ENCODE data around the gene NELFE.
A peak's percentile ranks its signal among the peaks of the same experiment; 100 is the strongest.
"Not testable (repeated sequence)": the region's sequence is repeated elsewhere in the genome, so short reads cannot be mapped to it uniquely, and the experiment has no call there.

NELFE gene

DNA sequence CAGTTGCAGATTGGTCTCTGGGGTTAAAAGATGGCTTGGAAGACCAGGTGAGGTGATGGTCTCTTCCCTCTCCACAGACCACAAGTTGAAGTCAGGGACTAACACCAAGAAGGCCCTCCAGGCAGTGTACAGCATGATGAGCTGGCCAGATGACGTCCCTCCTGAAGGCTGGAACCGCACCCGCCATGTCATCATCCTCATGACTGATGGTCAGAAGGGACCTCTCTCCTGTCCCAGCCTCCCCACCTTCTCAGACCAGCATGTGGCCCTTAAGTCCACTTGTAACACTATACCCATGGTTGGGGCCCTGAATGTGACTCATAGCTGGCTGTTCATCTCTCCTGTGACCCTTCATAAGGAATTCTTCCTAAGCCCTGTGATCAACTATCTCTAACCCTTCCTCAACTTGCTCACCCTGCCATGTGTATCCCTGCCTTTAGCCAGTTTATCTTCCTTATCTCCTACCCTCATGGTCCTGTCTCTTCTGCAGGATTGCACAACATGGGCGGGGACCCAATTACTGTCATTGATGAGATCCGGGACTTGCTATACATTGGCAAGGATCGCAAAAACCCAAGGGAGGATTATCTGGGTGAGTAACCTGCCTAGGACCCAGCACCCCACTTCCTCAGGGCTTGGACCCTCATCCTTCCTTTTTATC lies 9.9 kb downstream of the NELFE start:
- DNase-seq (ENCODE audit: low read depth) = peak; percentile 39

DNA sequence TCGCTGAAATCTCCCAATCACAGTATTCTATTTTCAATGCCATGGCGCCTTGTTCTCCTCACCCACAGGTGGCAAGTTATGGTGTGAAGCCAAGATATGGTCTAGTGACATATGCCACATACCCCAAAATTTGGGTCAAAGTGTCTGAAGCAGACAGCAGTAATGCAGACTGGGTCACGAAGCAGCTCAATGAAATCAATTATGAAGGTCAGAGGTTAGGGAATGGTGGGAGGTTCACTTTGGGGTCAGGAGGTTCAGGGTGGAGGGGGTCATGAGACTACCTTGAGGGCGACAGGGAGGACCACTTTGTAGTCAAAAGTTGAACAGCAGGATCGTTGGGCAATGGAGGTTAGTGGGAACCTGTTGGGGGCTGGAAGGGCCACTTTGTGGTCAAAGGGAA lies 10.5 kb downstream of the NELFE start:
- DNase-seq (ENCODE audit: low read depth) = no peak

DNA sequence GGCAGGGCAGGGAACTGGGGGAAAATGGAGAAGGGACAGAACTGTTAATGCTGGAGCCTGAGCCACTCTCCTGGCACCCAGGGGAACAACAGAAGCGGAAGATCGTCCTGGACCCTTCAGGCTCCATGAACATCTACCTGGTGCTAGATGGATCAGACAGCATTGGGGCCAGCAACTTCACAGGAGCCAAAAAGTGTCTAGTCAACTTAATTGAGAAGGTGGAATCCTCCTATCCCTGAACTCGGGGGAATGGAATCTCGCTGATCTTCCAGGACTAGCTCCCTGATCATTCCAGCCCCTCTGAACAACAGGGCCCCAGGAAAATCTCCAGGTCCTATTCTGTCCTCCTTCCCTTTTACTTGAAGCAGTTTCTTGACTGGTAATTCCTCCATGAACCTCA lies 10.9 kb downstream of the NELFE start:
- no peak for DNase-seq (ENCODE audit: low read depth)

DNA sequence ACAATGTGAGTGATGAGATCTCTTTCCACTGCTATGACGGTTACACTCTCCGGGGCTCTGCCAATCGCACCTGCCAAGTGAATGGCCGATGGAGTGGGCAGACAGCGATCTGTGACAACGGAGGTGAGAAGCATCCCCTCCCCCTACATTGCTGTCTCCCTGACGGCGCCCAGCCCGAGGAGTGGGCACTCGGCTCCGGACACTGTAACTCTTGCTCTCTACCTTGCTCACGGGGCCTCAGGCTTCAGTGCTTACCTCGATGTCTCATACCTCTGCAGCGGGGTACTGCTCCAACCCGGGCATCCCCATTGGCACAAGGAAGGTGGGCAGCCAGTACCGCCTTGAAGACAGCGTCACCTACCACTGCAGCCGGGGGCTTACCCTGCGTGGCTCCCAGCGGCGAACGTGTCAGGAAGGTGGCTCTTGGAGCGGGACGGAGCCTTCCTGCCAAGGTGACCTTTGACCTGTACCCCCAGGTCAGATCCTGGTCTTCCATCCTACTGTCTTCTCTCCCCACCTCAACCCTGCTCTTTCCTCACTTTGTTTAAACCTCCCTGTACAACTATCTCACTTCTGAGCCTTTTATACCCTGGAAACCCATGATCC lies 11.6 kb downstream of the NELFE start:
- DNase-seq (ENCODE audit: low read depth) = no peak

DNA sequence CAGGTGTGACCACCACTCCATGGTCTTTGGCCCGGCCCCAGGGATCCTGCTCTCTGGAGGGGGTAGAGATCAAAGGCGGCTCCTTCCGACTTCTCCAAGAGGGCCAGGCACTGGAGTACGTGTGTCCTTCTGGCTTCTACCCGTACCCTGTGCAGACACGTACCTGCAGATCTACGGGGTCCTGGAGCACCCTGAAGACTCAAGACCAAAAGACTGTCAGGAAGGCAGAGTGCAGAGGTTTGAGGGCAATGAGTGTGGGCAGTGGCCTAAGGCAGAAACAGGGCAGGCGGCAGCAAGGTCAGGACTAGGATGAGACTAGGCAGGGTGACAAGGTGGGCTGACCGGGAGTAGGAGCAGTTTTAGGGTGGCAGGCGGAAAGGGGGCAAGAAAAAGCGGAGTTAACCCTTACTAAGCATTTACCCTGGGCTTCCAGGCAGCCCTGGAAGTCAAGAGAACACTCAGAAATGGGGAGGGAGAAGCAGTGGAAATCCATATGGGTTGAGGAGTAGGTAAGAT lies 12.3 kb downstream of the NELFE start:
- DNase-seq (ENCODE audit: low read depth) = no peak

DNA sequence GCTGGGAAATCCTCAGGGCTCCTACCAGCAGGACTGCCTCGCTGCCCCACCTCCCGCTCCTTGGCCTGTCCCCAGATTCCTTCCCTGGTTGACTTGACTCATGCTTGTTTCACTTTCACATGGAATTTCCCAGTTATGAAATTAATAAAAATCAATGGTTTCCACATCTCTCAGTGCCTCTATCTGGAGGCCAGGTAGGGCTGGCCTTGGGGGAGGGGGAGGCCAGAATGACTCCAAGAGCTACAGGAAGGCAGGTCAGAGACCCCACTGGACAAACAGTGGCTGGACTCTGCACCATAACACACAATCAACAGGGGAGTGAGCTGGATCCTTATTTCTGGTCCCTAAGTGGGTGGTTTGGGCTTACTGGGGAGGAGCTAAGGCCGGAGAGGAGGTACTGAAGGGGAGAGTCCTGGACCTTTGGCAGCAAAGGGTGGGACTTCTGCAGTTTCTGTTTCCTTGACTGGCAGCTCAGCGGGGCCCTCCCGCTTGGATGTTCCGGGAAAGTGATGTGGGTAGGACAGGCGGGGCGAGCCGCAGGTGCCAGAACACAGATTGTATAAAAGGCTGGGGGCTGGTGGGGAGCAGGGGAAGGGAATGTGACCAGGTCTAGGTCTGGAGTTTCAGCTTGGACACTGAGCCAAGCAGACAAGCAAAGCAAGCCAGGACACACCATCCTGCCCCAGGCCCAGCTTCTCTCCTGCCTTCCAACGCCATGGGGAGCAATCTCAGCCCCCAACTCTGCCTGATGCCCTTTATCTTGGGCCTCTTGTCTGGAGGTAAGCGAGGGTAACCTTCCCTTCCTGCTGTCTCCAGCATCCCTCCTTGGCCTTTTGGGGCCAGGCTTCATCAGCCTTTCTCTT lies 13.0 kb downstream of the NELFE start, which contains the start of gene CFB:
TSS of gene CFB (plus strand) at position 589 of the 863 bp plus-strand sequence. CDS start at position 716, 127 bp downstream.
- peak; percentile 79 for DNase-seq (ENCODE audit: low read depth)

DNA sequence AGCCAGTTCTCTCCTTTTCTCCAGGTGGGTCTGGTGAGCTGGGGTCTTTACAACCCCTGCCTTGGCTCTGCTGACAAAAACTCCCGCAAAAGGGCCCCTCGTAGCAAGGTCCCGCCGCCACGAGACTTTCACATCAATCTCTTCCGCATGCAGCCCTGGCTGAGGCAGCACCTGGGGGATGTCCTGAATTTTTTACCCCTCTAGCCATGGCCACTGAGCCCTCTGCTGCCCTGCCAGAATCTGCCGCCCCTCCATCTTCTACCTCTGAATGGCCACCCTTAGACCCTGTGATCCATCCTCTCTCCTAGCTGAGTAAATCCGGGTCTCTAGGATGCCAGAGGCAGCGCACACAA lies 13.6 kb downstream of the NELFE start:
- DNase-seq (ENCODE audit: low read depth) = no peak

DNA sequence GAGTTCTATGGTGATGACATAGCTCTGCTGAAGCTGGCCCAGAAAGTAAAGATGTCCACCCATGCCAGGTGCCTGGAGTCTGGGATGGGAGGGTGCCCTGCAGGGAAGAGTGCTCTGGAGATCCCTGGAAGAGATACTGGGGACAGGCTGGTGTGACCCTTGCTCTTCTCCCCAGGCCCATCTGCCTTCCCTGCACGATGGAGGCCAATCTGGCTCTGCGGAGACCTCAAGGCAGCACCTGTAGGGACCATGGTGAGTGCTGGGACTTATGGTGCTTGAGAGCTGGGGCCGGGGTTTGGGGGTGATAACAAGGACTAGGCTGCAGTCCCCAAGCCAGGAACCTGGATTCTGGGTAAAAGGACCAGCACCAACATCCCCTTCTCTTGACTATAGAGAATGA lies 15.0 kb downstream of the NELFE start:
- no peak for DNase-seq (ENCODE audit: low read depth)

DNA sequence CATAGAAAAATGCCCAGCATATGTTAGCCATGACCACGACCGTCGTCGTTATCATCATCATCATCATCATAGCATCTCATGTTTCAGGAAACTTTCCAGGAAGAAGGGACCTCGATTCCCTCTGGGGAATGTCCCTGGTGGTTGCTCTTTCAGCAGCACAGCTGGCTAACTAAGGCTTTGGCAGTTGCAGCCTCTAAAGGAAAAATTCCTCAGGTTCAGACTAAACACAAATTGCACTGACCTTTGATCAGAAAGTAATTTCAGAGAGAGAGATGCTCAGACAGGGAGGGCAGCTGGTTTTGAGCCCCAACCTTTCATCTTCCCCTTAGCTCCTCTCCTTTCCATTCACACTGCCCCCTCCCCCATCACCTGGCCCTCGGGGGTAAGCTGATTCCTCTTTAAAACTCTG lies 18.5 kb downstream of the NELFE start:
- DNase-seq (ENCODE audit: low read depth) = peak; percentile 70

DNA sequence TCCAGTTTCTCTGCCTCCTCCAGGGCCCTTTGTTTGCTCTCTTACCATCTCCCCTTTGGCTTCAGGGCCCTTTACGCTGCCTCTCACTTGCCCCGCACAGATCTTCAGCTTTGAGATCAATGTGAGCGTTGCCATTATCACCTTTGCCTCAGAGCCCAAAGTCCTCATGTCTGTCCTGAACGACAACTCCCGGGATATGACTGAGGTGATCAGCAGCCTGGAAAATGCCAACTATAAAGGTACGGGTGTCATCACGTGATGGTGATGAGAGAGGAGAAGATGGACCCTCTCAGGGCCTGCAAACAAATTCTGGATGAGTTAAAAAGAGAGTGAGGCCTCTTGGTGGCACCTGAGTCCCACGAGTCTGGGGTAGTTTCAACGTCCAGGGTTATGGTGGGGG lies 22.9 kb downstream of the NELFE start:
- DNase-seq (ENCODE audit: low read depth) = no peak

DNA sequence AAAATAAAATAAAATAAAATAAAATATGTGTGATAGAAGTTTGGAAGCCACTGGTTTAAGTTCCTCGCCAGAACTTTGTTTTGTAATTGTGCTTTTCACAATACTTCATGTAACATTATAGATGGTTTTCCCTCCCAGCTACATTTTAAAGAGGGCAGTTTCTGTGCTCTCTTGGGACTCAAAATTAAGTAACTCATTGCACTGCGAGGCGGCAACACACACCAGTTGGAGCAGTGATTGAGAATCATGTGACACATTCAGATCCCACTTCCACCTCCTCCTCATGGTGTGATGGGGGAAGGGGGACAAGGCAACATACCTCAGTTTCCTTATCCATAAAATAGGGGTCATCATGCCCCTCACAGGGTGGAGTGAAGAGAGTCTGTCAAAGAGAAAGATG lies 23.8 kb downstream of the NELFE start:
- DNase-seq (ENCODE audit: low read depth) = no peak

DNA sequence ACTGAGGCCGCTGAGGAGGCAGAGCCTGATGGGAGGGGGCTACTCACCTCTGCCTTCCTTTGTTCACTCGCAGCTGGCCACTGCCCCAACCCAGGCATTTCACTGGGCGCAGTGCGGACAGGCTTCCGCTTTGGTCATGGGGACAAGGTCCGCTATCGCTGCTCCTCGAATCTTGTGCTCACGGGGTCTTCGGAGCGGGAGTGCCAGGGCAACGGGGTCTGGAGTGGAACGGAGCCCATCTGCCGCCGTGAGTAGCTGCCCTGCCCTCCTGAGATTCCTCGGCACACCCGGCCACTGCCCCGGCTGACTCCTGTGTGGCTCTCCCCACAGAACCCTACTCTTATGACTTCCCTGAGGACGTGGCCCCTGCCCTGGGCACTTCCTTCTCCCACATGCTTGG lies 25.2 kb downstream of the NELFE start:
- DNase-seq (ENCODE audit: low read depth) = no peak

DNA sequence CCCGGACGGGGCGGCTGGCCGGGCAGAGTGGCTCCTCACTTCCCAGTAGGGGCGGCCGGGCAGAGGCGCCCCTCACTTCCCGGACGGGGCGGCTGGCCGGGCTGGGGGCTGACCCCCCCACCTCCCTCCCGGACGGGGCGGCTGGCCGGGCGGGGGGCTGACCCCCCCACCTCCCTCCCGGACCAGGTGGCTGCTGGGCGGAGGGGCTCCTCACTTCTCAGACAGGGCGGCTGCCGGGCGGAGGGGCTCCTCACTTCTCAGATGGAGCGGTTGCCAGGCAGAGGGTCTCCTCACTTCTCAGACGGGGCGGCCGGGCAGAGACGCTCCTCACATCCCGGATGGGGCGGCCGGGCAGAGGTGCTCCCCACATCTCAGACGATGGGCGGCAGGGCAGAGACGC lies 26.6 kb downstream of the NELFE start:
- DNase-seq (ENCODE audit: low read depth) = not testable (repeated sequence)

DNA sequence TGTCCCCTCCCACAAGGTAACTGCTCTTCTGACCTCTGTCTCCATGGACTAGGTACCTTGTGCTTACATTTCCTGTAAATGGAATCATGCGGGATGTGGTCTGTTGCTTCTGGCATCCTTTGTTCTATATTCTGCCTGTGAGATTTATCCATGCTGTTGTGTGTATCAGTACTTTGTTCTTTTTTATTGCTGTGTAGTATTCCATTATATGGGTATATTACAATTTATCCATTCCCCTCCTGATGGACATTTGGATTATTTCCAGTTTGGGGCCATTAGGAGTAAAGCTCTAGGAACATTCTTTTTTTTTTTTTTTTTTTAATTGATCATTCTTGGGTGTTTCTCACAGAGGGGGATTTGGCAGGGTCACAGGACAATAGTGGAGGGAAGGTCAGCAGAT lies 27.8 kb downstream of the NELFE start:
- DNase-seq (ENCODE audit: low read depth) = no peak

DNA sequence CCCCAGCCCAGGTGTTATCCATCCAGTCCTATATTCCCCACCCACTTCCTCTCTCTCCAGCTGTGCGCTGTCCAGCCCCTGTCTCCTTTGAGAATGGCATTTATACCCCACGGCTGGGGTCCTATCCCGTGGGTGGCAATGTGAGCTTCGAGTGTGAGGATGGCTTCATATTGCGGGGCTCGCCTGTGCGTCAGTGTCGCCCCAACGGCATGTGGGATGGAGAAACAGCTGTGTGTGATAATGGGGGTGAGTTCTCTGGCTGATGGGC lies 30.2 kb downstream of the NELFE start:
- DNase-seq (ENCODE audit: low read depth) = no peak

DNA sequence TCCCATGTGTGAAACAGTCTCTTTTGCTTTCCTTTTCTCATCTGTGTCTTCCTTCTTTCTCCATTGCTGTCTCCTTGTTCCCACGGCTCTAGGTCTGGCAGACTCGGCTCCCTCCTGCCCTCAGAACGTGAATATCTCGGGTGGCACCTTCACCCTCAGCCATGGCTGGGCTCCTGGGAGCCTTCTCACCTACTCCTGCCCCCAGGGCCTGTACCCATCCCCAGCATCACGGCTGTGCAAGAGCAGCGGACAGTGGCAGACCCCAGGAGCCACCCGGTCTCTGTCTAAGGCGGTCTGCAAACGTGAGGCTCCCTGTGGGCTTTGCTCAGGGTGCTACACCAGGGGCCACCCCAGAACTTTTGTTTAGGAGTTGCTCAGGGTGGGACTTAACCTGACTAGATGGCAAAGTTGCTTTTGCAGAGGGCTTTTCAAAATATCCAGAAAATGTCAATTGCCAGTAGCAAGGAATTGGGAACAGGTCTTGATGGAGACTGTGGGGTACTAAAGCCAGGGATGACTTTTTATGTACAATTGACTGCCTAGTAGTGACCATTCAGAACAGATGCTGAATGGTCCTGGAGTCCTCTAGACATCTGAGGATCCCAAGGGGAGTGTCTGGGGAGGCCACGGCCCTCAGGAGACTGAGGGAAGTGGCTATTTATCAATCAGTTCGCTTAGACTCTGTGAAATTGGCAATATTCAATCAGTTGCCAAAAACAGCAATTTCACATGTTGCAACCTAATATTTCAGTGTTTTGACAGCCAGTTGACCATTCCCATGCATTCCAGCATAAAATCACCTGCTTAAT lies 30.7 kb downstream of the NELFE start:
- DNase-seq (ENCODE audit: low read depth) = no peak

DNA sequence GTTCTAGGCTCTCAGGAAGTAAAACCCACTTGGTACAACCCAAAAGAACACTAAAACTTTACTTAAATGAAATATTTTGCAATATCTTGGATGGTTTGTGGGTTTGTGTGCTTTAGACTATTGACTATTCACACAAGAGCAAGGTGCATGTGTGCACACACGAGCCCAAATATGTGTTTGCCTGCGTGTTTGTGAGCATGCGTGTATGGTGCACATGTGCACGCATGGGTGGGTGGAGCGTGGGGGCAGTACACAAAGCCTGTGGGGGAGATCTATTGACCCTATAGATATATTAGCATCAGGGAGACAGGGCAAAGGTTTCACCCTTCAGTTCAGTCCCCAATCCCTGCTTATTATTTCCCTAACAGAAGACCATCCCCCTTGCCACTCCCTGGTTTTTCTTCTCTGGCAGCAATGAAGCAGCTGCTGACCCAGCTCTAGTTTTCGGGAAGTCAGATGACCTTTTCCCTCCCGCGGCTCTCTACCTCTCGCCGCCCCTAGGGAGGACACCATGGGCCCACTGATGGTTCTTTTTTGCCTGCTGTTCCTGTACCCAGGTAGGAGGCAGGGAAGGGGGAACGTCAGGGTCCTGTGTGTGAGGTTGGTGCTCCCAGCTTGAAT lies 31.4 kb downstream of the NELFE start, which contains the start of gene C2:
TSS of gene C2 (plus strand) at position 476 of the 621 bp plus-strand sequence. CDS start at position 512, 36 bp downstream.
- no peak for DNase-seq (ENCODE audit: low read depth)

DNA sequence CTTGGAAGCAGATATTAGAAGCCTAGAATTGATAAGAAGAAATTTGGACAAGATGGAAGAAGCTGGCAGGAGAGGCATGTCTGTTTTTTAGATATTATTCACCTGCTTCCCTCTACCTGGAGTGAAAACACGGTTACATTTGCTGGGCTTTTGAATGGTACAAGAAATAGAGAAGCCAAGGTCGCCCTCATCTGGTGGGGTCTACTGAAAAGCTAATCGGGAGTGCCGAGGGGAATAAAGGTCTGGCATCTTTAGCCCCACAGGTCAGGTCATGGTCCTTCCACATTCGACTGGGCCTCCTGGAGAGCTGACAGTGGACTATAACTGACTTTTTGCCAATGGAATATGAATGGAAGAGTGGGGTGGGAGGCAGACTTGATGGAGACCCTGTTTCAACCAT lies 35.8 kb downstream of the NELFE start:
- DNase-seq (ENCODE audit: low read depth) = no peak

DNA sequence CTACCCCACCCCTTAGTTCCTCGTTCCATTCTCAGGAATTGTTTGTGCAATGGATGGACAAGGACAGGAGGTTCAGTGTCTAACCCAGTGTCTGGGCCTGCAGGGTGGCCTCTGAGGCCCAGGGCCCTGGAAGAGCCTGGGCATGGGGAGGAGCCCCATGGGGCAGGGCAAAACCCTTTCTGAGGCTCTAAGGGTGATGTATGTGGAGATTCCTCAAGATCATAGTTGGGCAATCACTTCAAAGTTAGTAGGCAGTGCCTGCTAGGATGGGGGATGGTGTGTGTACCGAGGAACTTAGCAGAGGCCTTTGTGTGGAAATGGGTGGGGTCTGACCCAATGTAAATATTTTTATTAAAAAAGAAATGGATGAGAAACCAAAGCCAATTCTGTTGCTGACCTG lies 38.0 kb downstream of the NELFE start:
- DNase-seq (ENCODE audit: low read depth) = no peak

DNA sequence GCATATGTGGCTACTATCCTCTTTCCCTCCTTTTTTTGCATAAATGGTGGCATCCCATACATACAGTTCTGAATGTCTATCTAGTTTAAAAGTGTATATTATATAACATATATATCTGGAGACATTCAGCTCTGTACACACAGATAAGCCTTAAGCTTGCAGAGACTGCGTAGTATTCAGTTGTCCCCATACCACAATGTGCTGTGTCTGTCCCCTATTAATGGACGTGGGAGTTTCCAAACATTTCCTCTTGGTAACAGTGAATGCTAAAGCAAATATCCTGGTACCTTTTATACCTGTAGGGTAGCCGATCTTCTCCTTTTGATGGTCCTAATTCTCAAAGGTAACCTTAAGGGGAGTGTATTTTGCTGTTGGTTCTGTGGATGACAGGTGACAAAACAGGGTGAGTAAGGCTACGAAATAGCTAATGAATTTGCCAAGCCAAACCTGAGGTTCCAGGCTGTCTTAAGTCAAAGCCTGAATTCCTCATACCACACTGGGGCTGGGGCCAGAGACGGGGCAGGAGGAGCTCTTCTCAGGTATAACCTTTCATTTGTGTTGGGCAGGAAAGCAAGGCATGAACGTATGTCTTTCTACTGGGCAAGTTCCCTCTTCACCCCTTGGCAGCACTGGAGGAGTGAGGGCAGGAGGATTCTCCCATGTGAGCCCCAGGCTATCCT lies 39.0 kb downstream of the NELFE start:
- no peak for DNase-seq (ENCODE audit: low read depth)

DNA sequence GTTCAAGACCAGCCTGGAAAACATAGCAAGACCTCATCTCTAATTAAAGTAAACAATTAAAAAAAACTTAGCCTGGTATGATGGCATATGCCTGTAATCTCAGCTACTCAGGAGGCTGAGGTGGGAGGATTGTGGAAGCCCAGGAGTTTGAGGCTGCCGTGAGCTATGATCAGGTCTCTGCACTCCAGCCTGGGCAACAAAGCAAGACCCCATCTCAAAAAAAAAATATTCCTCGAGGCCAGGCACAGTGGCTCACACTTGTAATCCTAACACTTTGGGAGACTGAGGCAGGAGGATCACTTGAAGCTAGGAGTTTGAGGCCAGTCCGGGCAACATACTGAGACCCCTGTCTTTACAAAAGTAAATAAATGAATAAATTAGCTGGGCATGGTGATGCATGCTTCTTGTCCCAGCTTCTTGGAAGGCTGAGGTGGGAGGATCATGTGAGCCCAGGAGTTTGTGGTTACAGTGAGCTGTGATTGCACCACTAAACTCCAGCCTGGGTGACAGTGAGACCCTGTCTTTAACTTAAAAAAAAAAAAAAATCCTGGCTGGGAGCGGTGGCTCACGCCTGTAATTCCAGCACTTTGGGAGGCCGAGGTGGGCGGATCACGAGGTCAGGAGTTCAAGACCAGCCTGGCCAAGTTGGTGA lies 40.6 kb downstream of the NELFE start:
- no peak for DNase-seq (ENCODE audit: low read depth)
